NCI-H2029 treated with DMSO at 0.1 percent for 48 hours (cell line): ENCODE data around the gene TMEM14A.
A peak's percentile ranks its signal among the peaks of the same experiment; 100 is the strongest.
"Not testable (repeated sequence)": the region's sequence is repeated elsewhere in the genome, so short reads cannot be mapped to it uniquely, and the experiment has no call there.

ENCODE experiments used
- DNase-seq: peaks from one replicate; lab custom pipeline; 2025; lab: John Stamatoyannopoulos, UW

Gene TMEM14A

GRCh38 chr6:52657870-52658269, 13.0 kb upstream of the TMEM14A start:
- DNase-seq: no peak

DNA sequence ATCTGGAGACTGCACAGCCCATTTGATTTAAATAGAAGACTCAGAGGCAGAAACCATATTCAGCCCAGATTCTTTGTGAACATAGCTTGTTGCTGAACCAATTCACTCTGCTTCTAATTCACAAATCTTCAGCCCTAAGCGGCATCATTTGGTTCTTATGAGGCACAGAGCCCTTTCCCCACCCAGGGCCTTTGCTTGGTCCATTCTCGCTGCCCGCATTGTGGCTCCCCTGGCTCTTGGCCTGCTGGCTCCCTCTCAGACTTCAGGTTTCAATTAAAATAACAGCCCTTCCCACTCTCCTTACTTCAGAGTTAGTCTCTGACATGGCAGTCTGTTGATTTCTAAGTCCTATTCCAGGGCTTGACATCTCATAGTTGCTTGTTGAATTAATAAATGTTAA, 9.4 kb upstream of the TMEM14A start:
- DNase-seq: no peak

DNA sequence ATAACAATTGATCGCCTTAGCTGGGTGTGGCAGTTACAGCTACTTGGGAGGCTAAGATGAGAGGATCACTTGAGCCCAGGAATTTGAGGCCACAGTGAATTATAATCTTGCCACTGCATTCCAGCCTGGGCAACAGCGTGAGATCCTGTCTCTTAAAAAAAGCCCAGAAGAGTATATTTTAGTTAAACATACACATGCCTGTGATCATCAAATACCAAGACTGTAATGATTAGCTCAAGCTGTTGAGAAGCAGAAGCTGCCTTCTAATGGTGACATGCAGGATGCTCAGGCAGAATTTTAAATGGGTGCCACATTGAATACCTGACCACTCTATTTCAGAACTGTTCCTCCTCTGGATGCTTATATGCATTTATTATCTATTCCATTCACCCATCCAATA, 8.9 kb upstream of the TMEM14A start:
- DNase-seq: no peak

- peak; percentile 74 for DNase-seq
Measured at GRCh38 chr6:52663120-52663935, 7.6 kb upstream of the TMEM14A start.

GRCh38 chr6:52663936-52664185, 7.1 kb upstream of the TMEM14A start:
- DNase-seq: no peak

GRCh38 chr6:52664186-52664990, 6.5 kb upstream of the TMEM14A start:
- DNase-seq: peak; percentile 82

DNA sequence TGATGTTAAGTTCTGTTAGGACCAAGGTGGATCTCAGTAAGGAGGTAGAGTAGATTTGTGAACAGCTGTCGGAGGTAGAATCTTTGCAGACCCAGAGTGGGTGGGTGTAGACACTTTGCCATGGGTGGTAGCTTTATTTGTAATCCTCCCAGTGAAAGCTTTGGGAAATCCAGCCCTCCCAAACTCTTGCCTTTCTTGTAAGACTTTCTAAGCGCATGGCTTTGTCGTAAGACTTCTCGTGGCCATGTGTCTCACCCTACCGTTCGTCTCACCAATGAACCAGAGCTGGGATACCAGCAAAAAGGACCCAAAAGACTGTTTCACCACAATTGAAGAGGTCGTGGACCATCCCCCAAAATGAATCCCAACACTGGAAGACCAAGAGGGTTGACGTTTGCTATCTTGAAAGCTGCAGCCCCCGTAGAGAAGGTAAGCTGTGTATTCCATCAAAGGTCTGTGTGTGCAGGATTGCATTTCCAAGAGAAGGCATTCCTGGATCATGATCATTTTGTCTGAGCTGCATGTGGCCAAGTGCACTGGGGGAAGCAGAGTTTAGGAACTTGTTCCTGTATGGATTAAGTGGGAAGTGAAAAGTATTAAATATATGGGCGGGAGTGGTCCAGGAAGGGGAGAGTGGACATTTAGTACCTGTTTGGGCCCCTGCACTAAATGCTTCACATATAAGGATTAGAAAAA, 5.8 kb upstream of the TMEM14A start:
- DNase-seq: no peak

DNA sequence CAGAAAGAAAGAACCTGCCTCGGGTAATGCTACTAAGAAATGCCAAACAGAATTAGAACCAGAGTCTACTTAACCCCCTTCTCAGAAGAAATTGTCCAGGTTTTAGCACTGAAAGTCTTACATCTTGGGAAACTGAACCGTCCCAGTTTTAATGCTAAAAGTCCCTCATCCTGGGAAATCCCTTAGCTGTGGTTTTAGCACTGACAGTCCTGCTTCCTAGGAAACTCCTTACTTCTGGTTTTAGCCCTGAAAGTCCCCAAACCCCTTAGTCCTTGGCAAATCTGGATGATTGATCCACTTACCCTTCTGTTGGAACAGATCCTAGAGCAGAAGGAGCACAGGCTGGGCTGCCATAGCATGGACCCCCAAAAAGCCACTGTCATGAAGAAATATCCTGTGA, 4.8 kb upstream of the TMEM14A start:
- DNase-seq: no peak

- DNase-seq: no peak
Measured at GRCh38 chr6:52666523-52666922, 4.4 kb upstream of the TMEM14A start.

DNA sequence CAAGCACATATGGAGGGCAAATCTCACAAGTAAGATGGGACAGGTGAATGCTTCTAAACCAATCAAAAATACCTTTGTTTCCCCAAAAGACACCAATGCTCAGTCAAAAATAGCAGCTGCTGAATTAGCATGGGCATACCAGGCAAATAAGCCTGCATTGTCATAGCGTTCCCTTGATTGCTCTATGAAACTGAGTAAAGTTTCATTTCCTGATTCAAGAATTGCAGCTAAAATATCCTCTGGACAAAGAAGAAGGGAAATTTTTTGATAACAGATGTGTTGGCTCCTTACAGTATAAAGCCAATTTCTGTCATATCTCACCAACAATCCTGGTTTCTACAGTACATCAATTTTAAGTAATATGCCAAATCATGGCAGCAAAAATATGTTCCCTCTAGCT, 3.3 kb upstream of the TMEM14A start:
- DNase-seq: no peak

GRCh38 chr6:52671676-52672075, 763 bp downstream of the TMEM14A start:
- DNase-seq: no peak

- no peak for DNase-seq
Measured at GRCh38 chr6:52672412-52673025, 1.6 kb downstream of the TMEM14A start.

DNA sequence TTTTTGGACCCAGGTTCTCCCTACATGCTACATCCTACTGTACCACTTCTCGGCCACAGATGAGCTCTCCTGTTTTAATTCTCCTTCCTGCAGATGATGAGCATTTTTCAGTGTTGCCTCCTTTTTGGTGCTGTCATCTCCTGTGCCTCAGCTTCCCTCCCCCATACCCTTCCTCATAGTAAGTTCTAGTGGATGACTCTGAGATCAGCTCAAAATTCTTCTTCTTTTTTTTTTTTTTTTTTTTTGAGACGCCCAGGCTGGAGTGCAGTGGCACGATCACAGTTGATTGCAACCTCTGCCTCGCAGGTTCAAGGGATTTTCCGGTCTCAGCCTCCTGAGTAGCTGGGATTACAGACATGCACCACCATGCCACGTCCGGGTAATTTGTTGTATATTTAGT, 3.8 kb downstream of the TMEM14A start:
- no peak for DNase-seq

DNA sequence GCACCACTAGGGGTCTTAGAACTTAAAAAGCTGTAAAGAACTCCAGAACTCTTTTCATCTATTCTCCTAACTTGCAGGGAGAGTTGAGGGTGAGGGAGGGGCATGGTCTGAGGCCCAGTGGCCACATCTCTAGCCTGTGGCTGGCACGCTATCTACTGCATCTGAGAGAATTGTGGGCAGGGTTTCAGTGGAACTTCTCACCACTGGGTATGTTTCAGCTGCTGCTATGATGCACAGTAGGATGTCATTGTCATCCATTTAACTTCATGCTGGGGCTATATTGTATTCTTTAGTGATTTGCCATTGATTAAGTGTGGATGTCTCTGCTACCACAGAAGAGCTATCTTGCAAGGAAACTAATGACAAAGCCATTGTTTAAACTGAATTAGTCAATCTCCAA, 4.5 kb downstream of the TMEM14A start:
- DNase-seq: no peak

DNA sequence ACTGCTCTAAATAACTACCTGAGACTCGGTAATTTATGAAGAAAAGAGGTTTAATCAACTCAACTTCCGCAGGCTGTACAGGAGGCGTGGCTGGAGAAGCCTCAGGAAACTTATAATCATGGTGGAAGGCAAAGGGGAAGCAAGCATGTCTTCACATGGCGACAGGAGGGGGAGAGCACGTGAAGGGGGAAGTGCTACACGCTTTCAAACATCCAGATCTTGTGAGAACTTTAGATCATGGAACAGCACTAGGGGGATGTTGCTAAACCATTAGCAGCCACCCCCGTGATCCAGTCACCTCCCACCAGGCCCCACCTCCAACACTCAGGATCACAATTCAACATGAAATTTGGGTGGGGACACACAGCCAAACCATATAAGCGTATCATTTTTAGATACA, 5.7 kb downstream of the TMEM14A start:
- DNase-seq: not testable (repeated sequence)

- DNase-seq: no peak
Measured at GRCh38 chr6:52681416-52681815, 10.5 kb downstream of the TMEM14A start.

DNA sequence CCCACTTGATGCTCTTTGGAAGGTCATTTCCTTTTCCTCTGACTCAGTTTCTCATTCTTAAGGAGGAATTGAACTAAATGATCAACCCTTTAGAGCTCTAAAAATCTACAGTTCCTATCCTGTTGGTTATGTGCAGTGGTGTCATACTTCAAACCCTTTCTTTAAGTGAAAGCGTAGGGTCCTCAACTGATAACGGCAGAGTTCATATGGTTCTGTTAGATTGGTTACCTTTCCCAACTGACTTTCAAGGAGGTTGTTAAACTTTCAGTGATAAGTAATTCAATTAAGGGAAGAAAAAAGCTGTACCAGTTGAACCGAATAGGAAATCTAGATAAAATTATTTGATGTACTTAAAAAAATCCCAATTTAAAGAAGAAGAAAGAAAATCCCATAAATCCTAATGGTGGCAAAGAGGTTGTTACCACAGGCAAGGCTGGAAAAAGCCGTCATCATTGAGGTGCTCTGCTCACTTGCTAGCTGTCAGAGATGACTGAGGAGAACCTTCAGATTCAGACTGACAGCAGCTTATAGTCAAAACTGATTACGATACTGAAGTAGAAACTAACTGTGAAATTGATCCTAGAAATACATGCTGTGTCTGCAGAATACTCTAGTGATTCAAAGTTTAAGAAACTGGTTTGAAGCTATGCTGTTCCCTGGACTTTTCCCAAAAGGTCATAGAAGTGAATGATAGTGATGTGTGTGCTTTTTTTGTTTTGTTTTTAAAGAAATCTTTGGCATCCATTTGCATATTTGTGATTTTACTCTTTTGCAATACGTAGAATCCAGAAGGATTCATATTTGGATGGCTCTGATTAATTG, 16.2 kb downstream of the TMEM14A start:
- DNase-seq: no peak

GRCh38 chr6:52689857-52690256, 18.9 kb downstream of the TMEM14A start:
- DNase-seq: no peak

GRCh38 chr6:52691718-52692117, 20.8 kb downstream of the TMEM14A start:
- no peak for DNase-seq

DNA sequence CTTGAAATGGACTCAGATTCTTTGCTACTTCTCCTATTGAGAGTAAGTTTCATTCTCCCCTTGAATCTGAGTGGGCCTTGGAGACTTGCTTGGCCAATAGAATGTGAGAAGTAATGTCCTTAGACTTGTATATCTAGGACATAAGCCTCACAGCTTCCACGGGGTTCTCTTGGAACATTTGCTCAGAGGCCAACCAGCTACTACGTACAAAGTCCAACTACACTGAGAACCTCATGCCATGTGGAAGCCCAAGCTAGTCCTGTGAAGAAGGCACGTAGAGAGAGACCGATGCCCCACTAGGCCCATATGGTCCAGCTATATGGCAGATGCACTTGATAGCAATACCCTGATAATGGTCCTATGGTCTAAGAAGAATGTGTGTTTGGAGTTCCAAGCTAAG, 22.9 kb downstream of the TMEM14A start:
- DNase-seq: no peak

- no peak for DNase-seq
Measured at GRCh38 chr6:52694404-52694803, 23.5 kb downstream of the TMEM14A start.

DNA sequence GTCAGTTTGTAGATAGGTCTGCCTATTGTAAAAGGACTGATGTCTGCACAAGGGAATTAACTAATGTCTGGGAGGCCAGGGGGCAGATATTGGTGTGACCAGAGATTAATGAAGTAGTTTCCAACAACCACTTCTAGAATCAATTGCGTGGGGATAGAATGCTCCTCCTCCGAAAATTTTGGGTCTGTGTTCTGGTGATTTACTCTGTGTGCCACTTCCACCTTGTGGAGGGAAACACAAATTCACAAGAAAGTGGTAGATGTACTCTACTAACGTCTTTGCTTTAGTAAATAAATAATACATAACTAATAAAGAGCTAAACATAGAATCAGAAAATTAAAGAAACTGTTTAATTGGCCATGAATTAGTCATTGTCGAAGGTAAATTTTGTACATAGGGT, 25.5 kb downstream of the TMEM14A start:
- no peak for DNase-seq
